ENCODE data around the gene NIPAL3. TPM values are rescaled to one million over a fixed set of nuclear protein-coding genes. Genes with fewer than 3 reads are reported as not detected.

The NIPAL3 gene
- total RNA-seq, 1 donor from 2014 or later: 32.5 TPM

- TF ChIP-seq CTCF (conservative IDR thresholded peaks at IDR 0.05; ENCODE audit: low read depth, low read length): no peak
- DNase-seq (ENCODE audit: low read depth): no peak
- peak overlapping the region; percentile 79 for H3K4me3 ChIP-seq (ENCODE audit: low read depth, low read length)
Measured at GRCh38 chr1:24503059-24503751, 87.6 kb downstream of the NIPAL3 start.

- H3K4me3 ChIP-seq (ENCODE audit: low read depth, low read length): peak overlapping the region; percentile 79
- DNase-seq (ENCODE audit: low read depth): no peak
Measured at GRCh38 chr1:24503870-24504523, 88.4 kb downstream of the NIPAL3 start.

DNA sequence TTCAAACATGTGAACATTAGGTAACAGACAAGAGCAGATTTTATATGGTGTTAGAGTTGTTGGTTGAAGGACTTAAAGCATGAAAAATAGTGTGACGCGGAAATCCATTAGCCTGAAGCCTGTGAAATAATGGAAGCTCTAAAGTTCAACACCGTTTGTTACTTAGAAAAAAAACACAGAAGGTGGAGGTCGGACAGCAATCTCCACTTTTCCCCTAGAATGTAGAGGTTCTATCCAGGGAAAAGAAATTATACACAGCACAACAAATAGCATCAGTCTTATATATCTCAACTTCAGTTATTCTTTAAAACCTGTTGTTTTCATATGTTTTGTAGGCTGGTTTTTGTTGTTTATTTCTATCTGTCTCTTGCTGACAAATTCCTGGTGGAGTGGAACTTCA is 89.0 kb downstream of the NIPAL3 start:
- H3K4me3 ChIP-seq (ENCODE audit: low read depth, low read length): no peak overlapping the region
- no peak for TF ChIP-seq CTCF (conservative IDR thresholded peaks at IDR 0.05; ENCODE audit: low read depth, low read length)
- DNase-seq (ENCODE audit: low read depth): no peak

More at GRCh38 chr1:24503870-24504523, 88.4 kb downstream of the NIPAL3 start:
- no peak for TF ChIP-seq CTCF (conservative IDR thresholded peaks at IDR 0.05; ENCODE audit: low read depth, low read length)

DNA sequence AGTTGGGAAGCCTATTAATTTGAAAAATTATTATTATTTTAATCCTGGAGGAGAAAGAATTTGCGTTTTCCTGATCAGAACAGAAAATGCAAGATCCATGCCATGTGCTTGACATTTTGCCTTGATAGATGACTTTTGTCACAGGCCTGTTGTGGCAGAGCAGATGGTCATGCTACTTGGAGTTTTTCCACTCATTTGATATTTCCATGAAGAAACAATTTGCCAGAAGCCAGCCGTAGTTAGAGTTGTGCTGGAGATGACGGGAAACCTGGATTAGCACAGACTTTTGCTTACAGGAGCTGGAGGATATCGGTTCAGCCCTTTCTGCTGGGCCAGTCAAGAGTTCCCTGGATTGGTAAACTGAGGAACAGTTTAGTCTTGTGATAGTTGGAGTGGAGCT is 90.2 kb downstream of the NIPAL3 start:
- no peak overlapping the region for H3K4me3 ChIP-seq (ENCODE audit: low read depth, low read length)
- TF ChIP-seq CTCF (conservative IDR thresholded peaks at IDR 0.05; ENCODE audit: low read depth, low read length): no peak
- DNase-seq (ENCODE audit: low read depth): no peak

DNA sequence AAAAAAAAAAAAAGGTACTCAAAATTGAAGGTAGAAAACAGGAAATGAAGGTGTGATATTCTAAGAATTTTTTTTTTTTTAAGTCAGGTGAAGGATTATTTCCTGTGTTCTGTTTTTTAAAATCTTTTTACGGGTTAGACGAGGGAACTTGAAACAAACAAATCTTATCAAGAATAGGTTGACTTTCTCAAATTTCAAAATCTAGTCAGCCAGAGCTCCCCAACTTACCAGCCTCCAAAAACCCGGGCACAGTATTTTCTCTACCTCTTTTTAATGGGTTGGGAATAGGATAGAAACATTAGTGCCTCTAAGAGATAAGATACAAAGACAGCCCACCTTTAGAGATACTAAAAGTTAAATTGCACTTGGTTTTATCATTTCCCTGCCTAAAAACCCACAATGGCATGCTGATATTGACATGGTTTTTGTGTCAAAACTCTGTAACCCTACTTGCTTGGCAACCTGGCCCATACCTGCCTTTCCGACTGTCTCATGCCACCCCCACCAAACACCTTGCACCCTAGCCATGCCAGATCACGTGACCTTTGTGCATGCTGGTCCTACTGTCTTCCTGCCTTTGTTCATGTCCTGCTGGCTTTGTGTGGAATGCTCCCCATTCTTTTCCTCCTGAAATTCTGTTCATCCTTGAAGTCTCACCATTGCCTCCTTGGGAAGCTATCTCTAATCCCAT is 91.2 kb downstream of the NIPAL3 start:
- no peak for TF ChIP-seq CTCF (conservative IDR thresholded peaks at IDR 0.05; ENCODE audit: low read depth, low read length)
- no peak overlapping the region for H3K4me3 ChIP-seq (ENCODE audit: low read depth, low read length)
- DNase-seq (ENCODE audit: low read depth): no peak

GRCh38 chr1:24507405-24507804 is 91.8 kb downstream of the NIPAL3 start:
- DNase-seq (ENCODE audit: low read depth): no peak
- no peak overlapping the region for H3K4me3 ChIP-seq (ENCODE audit: low read depth, low read length)
- TF ChIP-seq CTCF (conservative IDR thresholded peaks at IDR 0.05; ENCODE audit: low read depth, low read length): no peak
